Endothelial cell of umbilical vein (primary cell): ENCODE results near the gene ATXN3L. TPM values are rescaled to one million over a fixed set of nuclear protein-coding genes. Genes with fewer than 3 reads are reported as not detected.
"Not testable (repeated sequence)": the region's sequence is repeated elsewhere in the genome, so short reads cannot be mapped to it uniquely, and the experiment has no call there.

Experiments used
- BruUV-seq: library from RNA; stranded (reverse); fragments of 400-500 nt; replicated peaks from 2 replicates; lab custom pipeline; 2021; lab: Mats Ljungman, UMichigan
- CTCF ChIA-PET: fragments of 300-600, 350-600 bp; sonication (Branson Sonifier 250); formaldehyde crosslinking; loops from one replicate; lab custom pipeline; 2021; ENCODE audit warnings: antibody characterized with exemption, inconsistent platforms; lab: Charles Lee
- POLR2A ChIA-PET: fragments of 300-600, 350-600 bp; sonication (Branson Sonifier 250); formaldehyde crosslinking; loops from one replicate; lab custom pipeline; 2021; ENCODE audit warnings: antibody characterized with exemption, inconsistent platforms; lab: Charles Lee
- DNase-seq: peaks from one replicate; pipeline ENCODE4 v3.0.0-alpha.2; 2011; ENCODE audit warnings: low read depth, low spot score
- FAIRE-seq: peaks from 2 replicates; lab custom pipeline; 2011; peaks lifted over from hg19 to GRCh38; lab: Jason Lieb, UNC
- H2AFZ ChIP-seq: 2 replicates; pipeline ENCODE4 v1.6.0; 2012; ENCODE audit warnings: low read depth, low read length, control low read depth, inconsistent platforms
- H3K27ac ChIP-seq: 2 replicates; pipeline ENCODE4 v1.5.1; 2011; ENCODE audit warnings: low read depth, mild to moderate bottlenecking, control low read depth, low read length, moderate library complexity; ENCODE audit not compliant: insufficient read depth
- H3K27me3 ChIP-seq, 2 experiments: 2 replicates each; pipeline versions ENCODE4 v1.6.0 to v1.6.1; 2011; ENCODE audit warnings: low read length in 2 of 2, mixed read lengths in 1 of 2; ENCODE audit not compliant: control insufficient read depth in 2 of 2, insufficient read depth in 2 of 2
- H3K36me3 ChIP-seq, 2 experiments: 2 replicates in 1 of 2; 3 replicates in 1 of 2; pipeline ENCODE4 v1.5.1; 2011; ENCODE audit warnings: low read length in 2 of 2, mild to moderate bottlenecking in 1 of 2, moderate library complexity in 1 of 2; ENCODE audit not compliant: control insufficient read depth in 2 of 2, insufficient read depth in 2 of 2; ENCODE audit errors: extremely low read depth in 1 of 2
- H3K4me1 ChIP-seq: 3 replicates; pipeline ENCODE4 v1.5.1; 2011; ENCODE audit warnings: mild to moderate bottlenecking, low read length; ENCODE audit not compliant: control insufficient read depth, insufficient read depth; ENCODE audit errors: extremely low read depth
- H3K4me2 ChIP-seq: 2 replicates; pipeline ENCODE4 v1.6.1; 2011; ENCODE audit warnings: low read length, control low read depth, mixed read lengths; ENCODE audit not compliant: insufficient read depth
- H3K4me3 ChIP-seq, 3 experiments: fragments of 200-600 bp in 1 of 3; sonication (generic), shearing (Covaris generic) in 1 of 3; replicated peaks in 1 of 3; 2 replicates each; pipeline ENCODE4 v1.5.1; 2011 to 2016; ENCODE audit warnings: control low read depth in 3 of 3, low read length in 3 of 3, mild to moderate bottlenecking in 2 of 3, inconsistent platforms in 1 of 3, low read depth in 1 of 3, moderate library complexity in 1 of 3; ENCODE audit not compliant: insufficient read depth in 1 of 3
- H3K79me2 ChIP-seq: 2 replicates; pipeline ENCODE4 v1.6.0; 2012; ENCODE audit warnings: low read length, inconsistent platforms; ENCODE audit not compliant: control insufficient read depth, insufficient read depth
- H3K9ac ChIP-seq: replicated peaks from 2 replicates; pipeline ENCODE3; 2011; ENCODE audit warnings: low read length, control low read depth; ENCODE audit not compliant: insufficient read depth; ENCODE audit errors: extremely low read depth
- H3K9me1 ChIP-seq: replicated peaks from 3 replicates; pipeline ENCODE4 v1.6.0; 2011; ENCODE audit warnings: mild to moderate bottlenecking, low read length; ENCODE audit not compliant: control insufficient read depth, insufficient read depth; ENCODE audit errors: extremely low read depth
- H3K9me3 ChIP-seq: replicated peaks from 2 replicates; pipeline ENCODE4 v1.5.1; 2012; ENCODE audit warnings: low read length, inconsistent platforms; ENCODE audit not compliant: control insufficient read depth, insufficient read depth
- H4K20me1 ChIP-seq: replicated peaks from 2 replicates; pipeline ENCODE3; 2011; ENCODE audit warnings: mild to moderate bottlenecking, low read length; ENCODE audit not compliant: control insufficient read depth, insufficient read depth; ENCODE audit errors: extremely low read depth
- CTCF ChIP-seq, 2 donors: IDR thresholded peaks; 1 replicate in 1 of 2; 2 replicates in 1 of 2; pipeline ENCODE4 v1.5.1; 2011; ENCODE audit warnings: low read length in 2 of 2, mild to moderate bottlenecking in 2 of 2, moderate library complexity in 2 of 2, control low read depth in 1 of 2, inconsistent platforms in 1 of 2, low read depth in 1 of 2; ENCODE audit not compliant: insufficient read depth in 1 of 2; ENCODE audit errors: extremely low read depth in 1 of 2
- EZH2 ChIP-seq: IDR thresholded peaks from 2 replicates; pipeline ENCODE4 v1.6.1; 2012; ENCODE audit warnings: borderline replicate concordance, low read depth, mild to moderate bottlenecking, moderate library complexity, low read length, inconsistent platforms; ENCODE audit not compliant: severe bottlenecking
- GATA2 ChIP-seq: IDR thresholded peaks from 2 replicates; pipeline ENCODE4 v1.7.0; 2011; ENCODE audit warnings: low read depth, mild to moderate bottlenecking, moderate library complexity, mixed read lengths, low read length; ENCODE audit not compliant: insufficient read length, insufficient read depth
- JUN ChIP-seq: IDR thresholded peaks from 2 replicates; pipeline ENCODE4 v1.6.1; 2011; ENCODE audit warnings: borderline replicate concordance, low read depth; ENCODE audit not compliant: insufficient read length, insufficient read depth
- POLR2A ChIP-seq: IDR thresholded peaks from 2 replicates; pipeline ENCODE4 v1.6.1; 2012; ENCODE audit warnings: low read depth, mild to moderate bottlenecking, control low read depth, low read length
- POLR2AphosphoS5 ChIP-seq: IDR thresholded peaks from 2 replicates; pipeline ENCODE4 v1.6.1; 2012; ENCODE audit warnings: low read depth, mild to moderate bottlenecking, control low read depth, low read length, moderate library complexity; ENCODE audit not compliant: insufficient read depth
- dilution Hi-C: fragments of 300-500 bp; cut with MboI; formaldehyde crosslinking; loops from one replicate; pipeline ENCODE4 v1.15.0; 2019; ENCODE audit warnings: low sequenced_read_pairs; ENCODE audit not compliant: extremely low pct_ligation_motif_present
- intact Hi-C: fragments of 100-400 bp; cut with micrococcal nuclease; formaldehyde crosslinking; loops from one replicate; pipeline ENCODE4 v1.10.0; 2022
- polyA plus RNA-seq, 4 experiments: library from polyadenylated mRNA; depleted of rRNA in 3 of 4; stranded (reverse) in 3 of 4; unstranded in 1 of 4; fragments of >200 nt; gene quantifications; 2 replicates each; pipeline versions ENCODE4 v1.2.1 to v1.2.3, GENCODE V29; 2011 to 2012; ENCODE audit warnings: missing spikeins in 1 of 4
- total RNA-seq: library from RNA; stranded (reverse); gene quantifications from 2 replicates; pipeline ENCODE4 v1.2.3, GENCODE V29; 2021

Gene ATXN3L
- total and polyA plus RNA-seq, 2 donors (not counting 3 experiments of a cell fraction or from before 2014, with no cell fraction given) = not detected

- no peaks in the 10 kb centered on the region for H4K20me1 ChIP-seq
- peaks cover 4% of the 10 kb centered on the region for H3K4me1 ChIP-seq
- H3K9me3 ChIP-seq = no peaks in the 10 kb centered on the region
- H3K27ac ChIP-seq = peak overlapping the region; percentile 40
- POLR2A ChIA-PET = interaction anchor here (0.6 to 0.9 kb wide), 2 partner anchors 184 to 326 kb away, joined by 3 to 4 read pairs; no protein-coding TSS in a partner anchor
- H3K79me2 ChIP-seq = no peaks in the 10 kb centered on the region
- DNase-seq (no peak), FAIRE-seq (no peak)
- dilution Hi-C loops = no loop called here
- TF ChIP-seq CTCF (IDR thresholded peaks at IDR 0.05; ENCODE audit: extremely low read depth in 1 of 2, insufficient read depth in 1 of 2, low read depth in 1 of 2, low read length in 2 of 2) (no peak), EZH2 (no peak), POLR2AphosphoS5 (peak; percentile 37), GATA2 (peak; percentile 75), JUN (peak; percentile 3), POLR2A (no peak)
- H3K4me2 ChIP-seq = no peak overlapping the region
- intact Hi-C loops = loop anchor here (1.0 to 5.0 kb wide), 2 partner anchors 37 to 183 kb away; no protein-coding TSS in a partner anchor
- H3K9ac ChIP-seq = no peak overlapping the region
- CTCF ChIA-PET = no interaction called here
- H3K27me3 ChIP-seq = no peaks in the 10 kb centered on the region
- H3K4me3 ChIP-seq = no peak overlapping the region
- no peak overlapping the region for H2AFZ ChIP-seq
- no peaks in the 10 kb centered on the region for H3K36me3 ChIP-seq
- no TSS peak for BruUV-seq
- H3K9me1 ChIP-seq = no peaks in the 10 kb centered on the region
These were observed 15.8 kb downstream of the ATXN3L start for GRCh38 chrX:13304052-13304451.

GRCh38 chrX:13303248-13303647, 16.6 kb downstream of the ATXN3L start:
- H2AFZ ChIP-seq, H3K9me3 ChIP-seq, H4K20me1 ChIP-seq, H3K4me2 ChIP-seq, BruUV-seq, H3K36me3 ChIP-seq, H3K27me3 ChIP-seq, dilution Hi-C loops, H3K4me1 ChIP-seq, FAIRE-seq, POLR2A ChIA-PET, H3K27ac ChIP-seq, CTCF ChIA-PET, H3K79me2 ChIP-seq, H3K9ac ChIP-seq, H3K9me1 ChIP-seq, DNase-seq, H3K4me3 ChIP-seq: not testable (repeated sequence)
- intact Hi-C loops = loop anchor here (5.0 kb wide), 1 partner anchor 184 kb away; no protein-coding TSS in a partner anchor
